GM12874 (cell line): ENCODE data around the gene SH3RF3.

ENCODE experiments used
- CTCF ChIP-seq: IDR thresholded peaks from 2 replicates; pipeline ENCODE4 v1.5.1; 2011; ENCODE audit warnings: low read depth, mild to moderate bottlenecking, control low read depth, low read length, moderate library complexity; ENCODE audit not compliant: insufficient read depth

SH3RF3 gene

GRCh38 chr2:109393662-109393972, 264.6 kb downstream of the SH3RF3 start:
- TF ChIP-seq CTCF = no peak

GRCh38 chr2:109395494-109396201, 266.6 kb downstream of the SH3RF3 start:
- no peak for TF ChIP-seq CTCF

GRCh38 chr2:109396202-109397180, 267.5 kb downstream of the SH3RF3 start:
- TF ChIP-seq CTCF = no peak

GRCh38 chr2:109397893-109398292, 268.9 kb downstream of the SH3RF3 start:
- TF ChIP-seq CTCF = no peak

- TF ChIP-seq CTCF = no peak
Measured at GRCh38 chr2:109398366-109399015, 269.5 kb downstream of the SH3RF3 start.

- no peak for TF ChIP-seq CTCF
Measured at GRCh38 chr2:109399066-109399465, 270.1 kb downstream of the SH3RF3 start.

GRCh38 chr2:109400102-109400501, 271.1 kb downstream of the SH3RF3 start:
- no peak for TF ChIP-seq CTCF
